K562 (cell line): ENCODE measurements around the gene MROH2B.

ENCODE experiments used
- CTCF ChIP-seq, 3 experiments: IDR thresholded peaks in 2 of 3; conservative IDR thresholded peaks in 1 of 3; 2 replicates each; pipeline ENCODE4 v1.5.1; 2011 to 2012; ENCODE audit warnings: low read length in 3 of 3, mild to moderate bottlenecking in 3 of 3, control low read depth in 2 of 3, improper control_type of control experiment in 1 of 3, inconsistent platforms in 1 of 3, low read depth in 1 of 3, mixed read lengths in 1 of 3, moderate library complexity in 1 of 3; ENCODE audit not compliant: insufficient read depth in 2 of 3
- KLF13 ChIP-seq: fragments of 450-650 bp; IDR thresholded peaks from 2 replicates; pipeline ENCODE4 v1.6.1; 2016; ENCODE audit warnings: missing genetic modification characterization, low read depth, mild to moderate bottlenecking, missing compliant biosample characterization, moderate library complexity, borderline replicate concordance
- MYNN ChIP-seq, 2 experiments: sonication (generic); formaldehyde crosslinking in 1 of 2; IDR thresholded peaks; 2 replicates each; pipeline versions ENCODE4 v1.5.0 to v1.6.1; 2016 to 2020; ENCODE audit warnings: antibody characterized with exemption in 1 of 2, missing genetic modification reagents in 1 of 2
- RBBP5 ChIP-seq: fragments of 200-600 bp; sonication (generic); IDR thresholded peaks from 2 replicates; pipeline ENCODE4 v1.6.1; 2012; ENCODE audit warnings: borderline replicate concordance, mild to moderate bottlenecking, low read length, control low read depth, inconsistent platforms; ENCODE audit not compliant: insufficient read depth, poor library complexity, severe bottlenecking
- SMARCA5 ChIP-seq: fragments of 450-650 bp; IDR thresholded peaks from 2 replicates; pipeline ENCODE4 v1.6.1; 2016
- SREBF2 ChIP-seq: sonication (generic); formaldehyde crosslinking; IDR thresholded peaks from 2 replicates; pipeline ENCODE4 v1.4.0; 2020; ENCODE audit warnings: mild to moderate bottlenecking, missing genetic modification reagents
- SRSF7 ChIP-seq: fragments of 200-400 bp; formaldehyde crosslinking; optimal IDR thresholded peaks from 2 replicates; pipeline ENCODE3; 2017; ENCODE audit warnings: mild to moderate bottlenecking, low read depth, low read length
- ZNF324 ChIP-seq: fragments of 250-450 bp; sonication (Bioruptor Pico); IDR thresholded peaks from 2 replicates; pipeline ENCODE4 v1.4.0; 2020; ENCODE audit warnings: mild to moderate bottlenecking
- TF ChIP-seq, protein P1 (sequence below): sonication (generic); formaldehyde crosslinking; IDR thresholded peaks from 2 replicates; pipeline ENCODE4 v1.8.0; 2022; ENCODE audit warnings: mild to moderate bottlenecking, low read depth, missing genetic modification reagents

DNA sequence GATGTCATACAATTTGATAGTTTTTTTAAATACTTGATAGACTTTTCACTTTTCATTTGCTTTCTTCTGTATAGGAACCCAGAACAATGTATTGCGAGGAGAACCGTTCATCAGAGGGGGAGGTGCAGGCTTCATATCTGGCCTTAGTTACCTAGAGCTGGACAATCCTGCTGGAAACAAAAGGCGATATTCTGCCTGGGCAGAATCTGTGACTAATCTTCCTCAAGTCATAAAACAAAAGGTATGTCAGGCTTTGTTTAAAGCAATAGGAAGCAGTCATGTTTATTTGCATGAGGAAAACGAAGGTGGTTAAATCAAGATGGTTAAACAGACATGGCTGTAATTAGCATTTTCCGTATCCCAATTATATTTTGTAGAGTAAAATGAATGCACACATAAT, 115.8 kb downstream of the MROH2B start:
- no peak for TF ChIP-seq SRSF7
- TF ChIP-seq ZNF324 (CRISPR knock-in tag), result no peak
- TF ChIP-seq RBBP5, result no peak
- TF ChIP-seq, protein P1, sequence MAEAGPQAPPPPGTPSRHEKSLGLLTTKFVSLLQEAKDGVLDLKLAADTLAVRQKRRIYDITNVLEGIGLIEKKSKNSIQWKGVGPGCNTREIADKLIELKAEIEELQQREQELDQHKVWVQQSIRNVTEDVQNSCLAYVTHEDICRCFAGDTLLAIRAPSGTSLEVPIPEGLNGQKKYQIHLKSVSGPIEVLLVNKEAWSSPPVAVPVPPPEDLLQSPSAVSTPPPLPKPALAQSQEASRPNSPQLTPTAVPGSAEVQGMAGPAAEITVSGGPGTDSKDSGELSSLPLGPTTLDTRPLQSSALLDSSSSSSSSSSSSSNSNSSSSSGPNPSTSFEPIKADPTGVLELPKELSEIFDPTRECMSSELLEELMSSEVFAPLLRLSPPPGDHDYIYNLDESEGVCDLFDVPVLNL (CRISPR knock-in tag), result no peak
- TF ChIP-seq KLF13, result no peak
- TF ChIP-seq SMARCA5, result no peak
- TF ChIP-seq MYNN (IDR thresholded peaks at IDR 0.05), result no peak
- TF ChIP-seq MYNN (CRISPR knock-in tag; IDR thresholded peaks at IDR 0.05), result no peak
- no peak for TF ChIP-seq CTCF (IDR thresholded peaks at IDR 0.05 in 2 of 3, conservative IDR thresholded peaks at IDR 0.05 in 1 of 3; ENCODE audit: insufficient read depth in 2 of 3, low read depth in 1 of 3, low read length in 3 of 3)
- TF ChIP-seq SREBF2 (CRISPR knock-in tag), result no peak
